ENCODE measurements around the gene LAPTM5.

DNA sequence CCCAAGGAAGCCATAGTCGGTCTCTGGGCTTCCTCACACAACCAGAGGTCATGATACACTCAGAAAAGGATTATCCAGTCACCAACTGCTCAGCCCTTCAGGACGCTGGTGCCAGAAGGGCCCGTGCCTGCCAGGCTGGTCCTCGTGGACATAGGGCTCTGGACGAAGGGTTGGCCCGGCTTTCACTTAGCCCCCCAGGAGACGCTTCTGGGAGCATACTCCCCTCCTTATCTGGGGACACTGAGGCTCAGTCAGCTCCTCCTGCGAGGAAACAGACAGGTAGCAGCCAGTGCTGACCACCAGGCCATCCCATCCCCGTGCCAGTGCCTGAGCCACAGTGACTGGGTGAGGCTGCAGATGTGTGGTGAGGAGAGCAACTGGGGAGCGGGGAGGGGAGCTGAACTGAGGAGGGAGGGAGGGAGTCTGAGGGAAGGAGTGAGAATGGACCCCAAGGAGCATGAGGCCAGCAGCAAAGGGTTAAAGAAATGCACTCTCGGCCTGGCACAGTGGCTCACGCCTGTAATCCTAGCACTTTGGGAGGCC is 17.9 kb upstream of the LAPTM5 start:
- TF ChIP-seq CEBPB (IDR thresholded peaks at IDR 0.05; ENCODE audit: low read depth, low read length) (no peak), SIN3A (conservative IDR thresholded peaks at IDR 0.05 in 1 of 2, IDR thresholded peaks at IDR 0.05 in 1 of 2; ENCODE audit: low read depth in 1 of 2, low read length in 2 of 2) (no peak), SRF (IDR thresholded peaks at IDR 0.05; ENCODE audit: low read depth, low read length) (no peak), POLR2A (IDR thresholded peaks at IDR 0.05; ENCODE audit: control extremely low read depth in 1 of 2, low read depth in 2 of 2, low read length in 2 of 2) (no peak)
- TF ChIP-seq, protein P1, sequence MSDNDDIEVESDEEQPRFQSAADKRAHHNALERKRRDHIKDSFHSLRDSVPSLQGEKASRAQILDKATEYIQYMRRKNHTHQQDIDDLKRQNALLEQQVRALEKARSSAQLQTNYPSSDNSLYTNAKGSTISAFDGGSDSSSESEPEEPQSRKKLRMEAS (IDR thresholded peaks at IDR 0.05), result no peak
- TF ChIP-seq, protein P2, sequence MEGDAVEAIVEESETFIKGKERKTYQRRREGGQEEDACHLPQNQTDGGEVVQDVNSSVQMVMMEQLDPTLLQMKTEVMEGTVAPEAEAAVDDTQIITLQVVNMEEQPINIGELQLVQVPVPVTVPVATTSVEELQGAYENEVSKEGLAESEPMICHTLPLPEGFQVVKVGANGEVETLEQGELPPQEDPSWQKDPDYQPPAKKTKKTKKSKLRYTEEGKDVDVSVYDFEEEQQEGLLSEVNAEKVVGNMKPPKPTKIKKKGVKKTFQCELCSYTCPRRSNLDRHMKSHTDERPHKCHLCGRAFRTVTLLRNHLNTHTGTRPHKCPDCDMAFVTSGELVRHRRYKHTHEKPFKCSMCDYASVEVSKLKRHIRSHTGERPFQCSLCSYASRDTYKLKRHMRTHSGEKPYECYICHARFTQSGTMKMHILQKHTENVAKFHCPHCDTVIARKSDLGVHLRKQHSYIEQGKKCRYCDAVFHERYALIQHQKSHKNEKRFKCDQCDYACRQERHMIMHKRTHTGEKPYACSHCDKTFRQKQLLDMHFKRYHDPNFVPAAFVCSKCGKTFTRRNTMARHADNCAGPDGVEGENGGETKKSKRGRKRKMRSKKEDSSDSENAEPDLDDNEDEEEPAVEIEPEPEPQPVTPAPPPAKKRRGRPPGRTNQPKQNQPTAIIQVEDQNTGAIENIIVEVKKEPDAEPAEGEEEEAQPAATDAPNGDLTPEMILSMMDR (IDR thresholded peaks at IDR 0.05; ENCODE audit: control extremely low read depth in 1 of 3, insufficient read depth in 1 of 3, low read depth in 1 of 3, low read length in 3 of 3), result no peak
